GM21786 (cell line): Measurements from ENCODE around the gene KLHL25.
"Not testable (repeated sequence)": the region's sequence is repeated elsewhere in the genome, so short reads cannot be mapped to it uniquely, and the experiment has no call there.

Experiments used
- ATAC-seq: cut with Tn5 transposase; IDR thresholded peaks from one replicate; pipeline ENCODE4 v1.9.1; 2021; ENCODE audit not compliant: unreplicated experiment

KLHL25 gene

GRCh38 chr15:85805420-85805819, 10.7 kb upstream of the KLHL25 start:
- no peak for ATAC-seq

GRCh38 chr15:85804481-85805170, 9.9 kb upstream of the KLHL25 start:
- ATAC-seq, result no peak

DNA sequence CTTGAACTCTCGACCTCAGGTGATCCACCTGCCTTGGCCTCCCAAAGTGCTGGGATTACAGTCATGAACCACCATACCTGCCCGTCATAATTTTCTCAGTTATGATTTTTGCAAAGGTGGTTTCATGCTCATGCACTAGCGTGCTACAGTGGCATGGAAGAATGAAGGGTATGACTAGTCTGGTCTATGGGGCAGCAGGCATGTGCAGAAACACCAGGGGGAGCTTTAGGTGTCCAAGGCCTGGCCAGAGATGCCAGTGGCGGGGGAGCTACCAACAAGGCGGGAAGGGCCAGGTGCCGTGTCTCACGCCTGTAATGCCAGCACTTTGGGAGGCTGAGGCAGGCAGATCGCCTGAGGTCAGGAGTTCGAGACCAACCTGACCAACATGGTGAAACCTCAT, 7.9 kb upstream of the KLHL25 start:
- ATAC-seq, result not testable (repeated sequence)

DNA sequence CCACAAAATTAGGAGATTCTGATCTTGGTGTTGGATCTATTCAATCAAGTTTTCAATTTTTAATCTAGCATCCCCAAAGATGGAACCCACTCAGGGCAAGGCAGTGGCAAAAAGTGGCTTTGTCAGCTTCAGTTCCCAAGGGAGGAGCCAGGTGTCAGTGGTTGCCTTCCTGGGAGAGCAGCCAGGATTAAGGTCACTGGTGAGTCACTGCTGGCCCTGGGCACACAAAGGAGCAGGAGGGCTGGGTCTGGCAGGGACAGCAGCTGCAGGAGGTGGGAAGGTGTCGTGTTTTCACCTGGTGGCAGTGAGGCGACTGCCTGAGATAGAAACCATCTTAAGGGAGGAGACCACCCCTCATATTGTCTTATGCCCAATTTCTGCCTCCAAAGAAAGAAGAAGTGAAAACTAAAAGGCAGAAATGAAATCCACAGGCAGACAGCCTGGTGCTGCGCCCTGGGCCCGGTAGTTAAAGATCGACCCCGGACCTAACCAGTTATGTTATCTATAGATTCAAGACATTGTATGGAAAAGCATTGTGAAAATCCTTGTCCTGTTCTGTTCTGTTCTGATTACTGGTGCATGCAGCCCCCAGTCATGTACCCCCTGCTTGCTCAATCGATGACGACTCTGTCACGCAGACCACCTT, 5.9 kb upstream of the KLHL25 start:
- no peak for ATAC-seq

- not testable (repeated sequence) for ATAC-seq
Observed at GRCh38 chr15:85796371-85796770, 1.6 kb upstream of the KLHL25 start.

DNA sequence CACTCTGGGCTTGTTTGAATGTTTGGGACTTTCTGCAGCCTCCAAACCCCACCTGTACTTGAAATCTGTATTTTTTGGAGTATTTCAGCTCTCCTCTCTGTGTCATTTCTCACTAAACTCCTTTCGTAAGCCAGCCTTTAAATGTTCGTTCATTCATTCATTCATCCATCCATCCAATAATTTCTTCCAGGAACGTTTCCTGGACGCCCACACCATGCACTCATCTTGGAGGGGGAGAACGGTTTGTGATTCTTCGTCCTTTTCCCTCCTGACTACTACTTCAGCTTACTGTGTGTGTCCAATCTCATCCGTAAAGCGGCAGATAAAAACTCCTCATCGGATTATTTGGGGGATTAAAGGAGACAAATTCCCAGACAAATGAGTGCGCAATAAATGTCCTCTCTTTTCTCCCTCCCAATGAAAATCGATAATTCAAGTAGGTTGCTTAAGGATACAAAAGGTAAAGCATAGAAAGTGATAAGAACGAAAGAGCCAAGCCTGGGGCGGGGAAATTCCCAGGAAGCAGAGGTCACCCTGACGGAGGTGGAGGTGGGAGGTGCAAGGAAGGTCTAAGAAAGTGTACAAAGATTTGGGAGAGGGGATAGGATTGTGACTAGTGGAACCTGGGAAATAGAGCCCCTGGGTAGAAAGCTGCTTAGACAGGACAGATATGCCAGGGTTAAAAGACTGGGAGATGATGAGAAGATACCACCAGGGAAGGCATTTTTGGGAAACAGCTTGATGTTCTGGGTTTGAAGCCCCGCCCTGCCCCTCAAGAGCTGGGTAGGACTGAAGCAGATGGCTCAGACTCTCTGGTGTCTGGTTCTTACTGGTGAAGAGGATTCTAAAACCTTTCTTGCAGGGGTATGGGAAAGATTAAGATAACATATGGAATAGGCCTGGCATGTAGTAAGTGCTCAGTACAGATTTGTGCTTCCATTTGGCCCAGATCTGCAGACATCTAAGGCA, 896 bp upstream of the KLHL25 start:
- no peak for ATAC-seq

DNA sequence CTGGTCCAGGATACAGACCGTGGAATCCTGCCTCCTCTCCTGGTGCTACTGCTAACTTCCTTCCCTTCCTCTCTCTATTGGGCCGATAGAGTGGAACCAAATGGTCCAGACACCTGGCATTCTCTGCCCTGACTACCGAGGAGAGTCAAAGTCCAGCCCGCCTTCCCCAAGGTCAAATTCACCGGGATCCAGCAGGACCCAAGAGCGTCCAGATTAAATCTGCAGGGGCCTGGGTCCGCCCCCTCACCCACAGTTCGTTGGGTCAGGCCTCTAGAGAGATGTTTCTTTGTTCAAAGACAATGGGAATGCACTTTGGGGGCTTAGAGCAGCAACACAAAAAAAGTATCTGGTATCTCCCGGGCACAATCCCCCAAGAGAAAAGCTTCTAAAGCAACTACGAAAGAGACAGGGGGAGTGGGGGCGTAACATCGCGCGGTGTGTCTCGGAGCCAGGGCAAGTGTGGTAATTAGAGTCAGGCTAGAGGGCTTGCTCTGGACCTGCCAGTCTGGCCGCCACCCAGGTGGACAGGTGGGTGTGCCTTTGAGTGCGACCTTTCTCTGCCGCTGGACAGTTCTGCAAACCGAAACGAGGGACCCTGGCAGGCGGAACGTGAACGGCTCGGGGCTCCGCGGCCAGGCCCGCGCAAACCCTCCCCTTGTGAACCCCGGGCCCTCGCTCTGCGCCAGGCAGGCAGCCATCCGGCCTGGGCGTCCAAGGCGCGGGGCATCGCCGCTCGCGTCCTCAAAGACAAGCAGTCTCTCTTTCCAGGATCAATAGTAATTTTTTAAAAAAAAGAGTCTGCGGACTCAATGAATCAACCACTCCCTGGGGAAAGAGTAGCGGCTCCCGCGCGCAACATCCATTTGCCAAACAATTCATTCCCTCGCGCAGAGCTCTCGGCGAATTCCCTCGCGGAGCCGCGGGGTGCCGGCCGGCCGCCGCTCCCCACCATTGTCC, 806 bp downstream of the KLHL25 start:
- ATAC-seq, result peak; percentile 36

DNA sequence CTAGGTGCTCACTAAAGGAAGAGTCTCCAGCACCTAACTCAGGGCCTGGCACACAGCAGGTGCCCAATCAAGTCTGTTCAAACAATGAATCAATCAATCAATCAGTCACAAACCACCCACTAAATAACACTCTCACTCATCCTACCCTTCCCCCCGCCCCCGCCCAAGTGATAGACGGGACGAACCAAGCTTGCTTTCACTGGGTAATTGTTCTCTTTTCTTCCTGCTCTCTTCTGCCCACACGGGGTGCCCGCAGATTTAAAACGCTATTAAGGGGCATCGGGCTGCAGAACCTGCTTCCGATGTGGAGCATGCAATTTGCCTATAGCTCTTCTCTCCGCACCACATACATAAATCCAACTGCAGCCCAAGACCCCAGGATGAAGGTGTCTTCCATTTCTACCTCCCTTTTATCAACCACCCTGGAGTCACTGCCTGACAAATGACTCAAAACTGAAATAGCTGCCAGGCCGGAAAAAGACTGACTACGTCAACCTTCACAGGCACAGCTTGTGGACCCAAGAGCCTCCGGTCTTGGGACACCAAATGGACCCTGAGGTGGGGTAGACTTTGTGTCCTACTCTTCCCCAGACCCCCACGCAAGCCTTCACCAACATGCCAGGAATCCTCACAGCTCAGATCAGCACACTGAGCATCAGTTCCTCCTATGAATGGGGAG, 1.7 kb downstream of the KLHL25 start:
- ATAC-seq, result no peak

DNA sequence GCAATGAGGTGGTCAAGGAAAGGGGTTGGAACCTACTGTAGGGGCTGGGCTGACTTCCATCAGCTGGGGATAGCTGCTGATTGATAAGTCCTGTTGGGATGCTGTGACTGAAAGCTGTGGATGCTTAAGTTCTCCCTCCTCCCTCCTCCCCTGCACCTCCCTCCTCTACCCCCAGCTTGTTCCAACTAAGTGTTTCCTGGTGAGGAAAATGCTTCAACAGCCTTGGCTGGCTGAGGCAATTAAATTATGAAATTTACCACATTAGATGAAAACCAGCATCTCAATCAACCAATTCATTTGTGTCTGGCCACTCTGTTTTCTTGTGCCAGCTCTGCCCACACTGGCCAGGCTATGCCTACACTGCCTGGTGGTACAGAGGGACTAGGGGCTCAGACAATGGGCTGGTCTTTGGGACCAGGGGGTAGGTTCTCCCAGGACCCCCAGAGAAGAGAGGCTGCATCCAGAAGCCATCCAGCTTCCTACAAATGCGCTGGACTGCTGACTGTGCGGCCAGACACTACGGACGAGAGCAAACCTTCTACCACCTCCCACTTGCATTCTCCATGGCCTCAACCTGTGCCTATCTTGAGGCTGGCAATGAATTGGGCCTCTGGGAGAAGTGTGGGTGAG, 2.5 kb downstream of the KLHL25 start:
- no peak for ATAC-seq

DNA sequence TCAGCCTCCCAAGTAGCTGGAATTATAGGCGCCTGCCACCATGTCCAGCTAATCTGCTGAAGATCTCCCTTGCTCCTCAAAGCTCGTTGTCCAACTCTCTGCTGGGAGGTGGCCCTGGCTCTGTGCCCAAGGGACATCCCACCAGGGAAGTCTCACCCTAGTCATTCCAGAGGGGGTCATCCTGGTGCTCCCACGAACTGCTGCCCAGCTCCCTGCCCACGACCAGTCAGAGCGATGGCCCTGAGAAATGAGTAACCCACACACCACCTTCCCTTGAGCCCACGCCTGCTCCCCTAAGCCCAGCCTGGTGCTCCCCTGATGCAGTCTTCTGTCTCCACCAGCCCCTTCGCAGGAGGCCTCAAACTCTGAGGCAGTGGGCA, 5.2 kb downstream of the KLHL25 start:
- no peak for ATAC-seq

- no peak for ATAC-seq
Observed at GRCh38 chr15:85788771-85789495, 5.8 kb downstream of the KLHL25 start.

DNA sequence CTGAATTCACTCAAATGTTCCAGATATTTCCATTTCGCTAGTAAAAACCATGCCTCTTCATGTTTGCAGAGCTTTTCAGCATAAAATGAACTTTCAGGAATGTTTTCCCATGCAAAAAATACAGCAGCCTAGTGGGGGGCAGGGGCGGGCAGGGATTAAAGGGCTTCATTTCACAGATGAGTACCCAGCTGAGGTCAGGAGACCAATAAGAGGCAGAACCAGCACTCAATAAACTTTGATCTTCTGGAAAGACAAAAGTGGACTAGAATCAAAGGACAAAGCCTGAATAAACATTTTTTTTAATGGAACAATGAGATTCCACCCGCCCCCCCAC, 8.0 kb downstream of the KLHL25 start:
- ATAC-seq, result no peak

GRCh38 chr15:85785887-85786780, 8.6 kb downstream of the KLHL25 start:
- no peak for ATAC-seq

DNA sequence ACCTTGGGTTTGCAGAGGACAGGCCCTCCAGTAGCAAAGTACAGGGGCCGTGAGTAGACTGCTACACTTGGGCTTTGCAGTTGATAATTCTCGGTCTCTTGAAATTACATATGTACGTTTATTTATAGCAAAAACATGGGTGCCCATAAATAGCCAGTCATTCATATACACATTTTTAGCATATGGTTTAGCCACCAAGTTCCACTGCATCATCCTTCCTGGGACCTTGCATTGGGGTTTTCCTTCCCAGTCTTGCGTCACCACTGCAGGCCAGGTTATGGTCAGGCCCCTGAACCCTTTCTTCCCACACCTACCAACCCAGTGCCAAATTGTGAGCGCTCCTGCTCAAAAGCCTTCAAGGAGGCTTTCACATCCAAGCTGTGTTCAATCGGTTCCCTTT, 12.7 kb downstream of the KLHL25 start:
- no peak for ATAC-seq

- no peak for ATAC-seq
Observed at GRCh38 chr15:85781099-85781498, 13.6 kb downstream of the KLHL25 start.

DNA sequence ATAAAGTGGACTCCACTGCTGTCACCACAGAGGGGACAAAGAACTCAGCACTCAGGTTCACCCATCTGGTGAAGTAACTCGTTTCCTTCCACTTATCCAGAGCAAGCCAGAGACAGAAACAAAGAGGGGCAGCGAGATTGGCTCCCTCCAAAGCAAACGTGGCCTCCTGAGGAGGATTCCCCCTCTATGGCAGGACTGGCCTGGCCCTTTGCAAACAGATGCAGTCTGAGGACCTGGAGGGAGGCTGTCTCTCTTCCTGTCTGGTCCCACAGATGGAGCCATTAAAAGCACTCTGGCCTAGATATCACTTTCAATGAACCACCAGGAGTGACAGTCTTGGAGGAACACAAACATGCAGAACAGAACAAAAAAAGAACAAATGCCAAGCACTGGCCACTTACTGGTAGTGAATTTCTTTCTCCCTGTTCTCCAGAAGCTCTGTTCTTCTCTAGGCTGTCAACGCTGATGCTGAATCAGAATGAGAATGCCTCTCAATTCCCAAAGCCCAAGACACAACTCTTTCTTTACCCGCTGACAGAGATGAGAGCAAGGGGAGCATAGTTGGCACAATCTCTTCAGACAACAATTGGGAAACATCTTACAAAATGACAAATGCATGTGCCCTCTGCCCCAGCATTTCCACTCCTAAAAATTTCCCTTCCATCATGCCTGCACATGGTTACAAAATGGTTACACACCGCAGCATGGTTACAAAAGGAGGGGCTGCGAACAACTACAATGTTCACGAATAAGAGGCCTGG, 14.3 kb downstream of the KLHL25 start:
- ATAC-seq, result no peak

GRCh38 chr15:85779249-85779648, 15.5 kb downstream of the KLHL25 start:
- ATAC-seq, result no peak
